CD4-positive, alpha-beta memory T cell (primary cell): ENCODE measurements around the gene TAF4B. TPM values are rescaled to one million over a fixed set of nuclear protein-coding genes. Genes with fewer than 3 reads are reported as not detected.
"Not testable (repeated sequence)": the region's sequence is repeated elsewhere in the genome, so short reads cannot be mapped to it uniquely, and the experiment has no call there.

Experiments used
- CTCF ChIA-PET: fragments of 350-600 bp; sonication (Branson Sonifier 250); formaldehyde crosslinking; loops from one replicate; lab custom pipeline; 2021; ENCODE audit warnings: inconsistent platforms; ENCODE audit not compliant: partially characterized antibody; lab: Charles Lee
- POLR2A ChIA-PET: fragments of 350-600 bp; sonication (Branson Sonifier 250); formaldehyde crosslinking; loops from one replicate; lab custom pipeline; 2021; ENCODE audit not compliant: partially characterized antibody; lab: Charles Lee
- DNase-seq, 5 donors: peaks; one replicate each; pipeline versions ENCODE4 v3.0.0 to v3.0.0-alpha.2; 2020 to 2022; ENCODE audit warnings: mixed read lengths in 1 of 5
- H3K27ac ChIP-seq: one replicate; pipeline ENCODE4 v1.7.0; 2013; ENCODE audit warnings: low read depth, low read length
- H3K27me3 ChIP-seq: 2 replicates; pipeline ENCODE4 v1.7.0; 2013; ENCODE audit warnings: mild to moderate bottlenecking, low read length, moderate library complexity; ENCODE audit not compliant: insufficient read depth
- H3K36me3 ChIP-seq: 2 replicates; pipeline ENCODE4 v1.7.0; 2013; ENCODE audit warnings: mild to moderate bottlenecking, low read length, moderate library complexity; ENCODE audit not compliant: insufficient read depth
- H3K4me1 ChIP-seq: 2 replicates; pipeline ENCODE4 v1.7.0; 2013; ENCODE audit warnings: mild to moderate bottlenecking, low read length, moderate library complexity; ENCODE audit not compliant: insufficient read depth
- H3K4me3 ChIP-seq, 2 donors: one replicate each; pipeline ENCODE4 v1.7.0; 2013; ENCODE audit warnings: low read length in 2 of 2, mild to moderate bottlenecking in 1 of 2
- H3K9me3 ChIP-seq, 2 donors: one replicate each; pipeline ENCODE4 v1.7.0; 2013; ENCODE audit warnings: low read length in 2 of 2, control low read depth in 1 of 2; ENCODE audit not compliant: control insufficient read depth in 1 of 2
- H3K27ac Mint-ChIP-seq, 7 donors: one replicate each; pipeline ENCODE4 v1.8.0; 2020 to 2021; ENCODE audit warnings: mixed read lengths in 7 of 7, mild to moderate bottlenecking in 6 of 7, inconsistent platforms in 3 of 7, moderate library complexity in 3 of 7
- H3K27me3 Mint-ChIP-seq, 2 donors: one replicate each; pipeline ENCODE4 v1.8.0; 2020 to 2021; ENCODE audit warnings: mixed read lengths in 2 of 2
- H3K36me3 Mint-ChIP-seq, 2 donors: one replicate each; pipeline ENCODE4 v1.8.0; 2020 to 2021; ENCODE audit warnings: mixed read lengths in 2 of 2, inconsistent platforms in 1 of 2, mild to moderate bottlenecking in 1 of 2
- H3K4me1 Mint-ChIP-seq, 4 donors: one replicate each; pipeline ENCODE4 v1.8.0; 2020 to 2021; ENCODE audit warnings: mixed read lengths in 4 of 4, mild to moderate bottlenecking in 1 of 4
- H3K4me3 Mint-ChIP-seq, 8 donors: one replicate each; pipeline ENCODE4 v1.8.0; 2020 to 2021; ENCODE audit warnings: mixed read lengths in 8 of 8, mild to moderate bottlenecking in 7 of 8, moderate library complexity in 6 of 8, inconsistent platforms in 3 of 8
- H3K9me3 Mint-ChIP-seq, 8 donors: one replicate each; pipeline ENCODE4 v1.8.0; 2020 to 2021; ENCODE audit warnings: mixed read lengths in 8 of 8, mild to moderate bottlenecking in 5 of 8, inconsistent platforms in 3 of 8, moderate library complexity in 1 of 8
- intact Hi-C: fragments of 100-400 bp; cut with micrococcal nuclease; formaldehyde crosslinking; loops from one replicate; pipeline ENCODE4 v1.15.1; 2023
- polyA plus RNA-seq, 2 donors: library from polyadenylated mRNA; unstranded; fragments of 300-500 nt; fragmentation: Illumina TruSeq; gene quantifications; one replicate each; pipeline ENCODE4 v1.2.3, GENCODE V29; 2021
- total RNA-seq, 2 experiments: library from RNA; stranded (reverse); gene quantifications; one replicate each; pipeline ENCODE4 v1.2.3, GENCODE V29; 2021

Gene TAF4B
- total and polyA plus RNA-seq, 4 experiments from 2014 or later = 4.9 to 8.1 (median 7.0) TPM

GRCh38 chr18:26233208-26233607 is 7.0 kb downstream of the TAF4B start:
- intact Hi-C loops = no loop called here
- ChIA-PET CTCF (no interaction called here), POLR2A (no interaction called here)
- Mint-ChIP-seq H3K27me3 (no peaks in the 10 kb centered on the region), H3K4me3 (no peak overlapping the region), H3K4me1 (peaks cover 14 to 36% (median 20%) of the 10 kb centered on the region in 4 donors), H3K9me3 (peaks cover 0 to 2% (median 0%) of the 10 kb centered on the region in 8 donors), H3K36me3 (peaks cover 0 to 2% of the 10 kb centered on the region in 2 donors), H3K27ac (no peak overlapping the region)
- Histone ChIP-seq H3K27ac (no peak overlapping the region), H3K36me3 (no peaks in the 10 kb centered on the region), H3K4me1 (peaks cover 10% of the 10 kb centered on the region), H3K27me3 (no peaks in the 10 kb centered on the region), H3K4me3 (no peak overlapping the region), H3K9me3 (no peaks in the 10 kb centered on the region)
- DNase-seq = no peak

DNA sequence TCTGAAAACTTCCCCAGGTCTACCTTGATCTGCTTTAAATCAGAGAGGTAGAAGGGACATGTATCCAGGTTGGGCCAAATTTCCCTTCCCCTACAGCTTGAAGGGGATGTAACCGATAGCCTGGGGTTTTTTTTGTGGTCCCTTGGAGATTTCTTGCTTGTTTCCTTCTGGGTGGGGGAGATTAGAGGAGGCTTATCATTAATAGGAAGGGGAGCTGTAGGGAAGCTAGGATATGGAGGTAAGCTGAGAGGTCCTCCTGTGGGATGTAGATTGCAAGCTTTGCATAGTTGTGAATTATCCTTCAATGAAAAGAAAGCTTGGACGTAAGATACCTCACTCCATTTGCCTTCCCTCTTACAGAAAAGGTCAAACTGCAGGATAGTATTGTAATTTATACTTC is 11.1 kb downstream of the TAF4B start:
- Mint-ChIP-seq H3K27ac (peak overlapping the region in 1 of 7 donors; percentile 2), H3K4me1 (peaks cover 6 to 18% (median 9%) of the 10 kb centered on the region in 4 donors), H3K9me3 (peaks cover 2 to 20% (median 8%) of the 10 kb centered on the region in 8 donors)
- H3K27me3 Mint-ChIP-seq, H3K27ac ChIP-seq, H3K36me3 ChIP-seq, H3K27me3 ChIP-seq, intact Hi-C loops, DNase-seq, H3K4me1 ChIP-seq, H3K36me3 Mint-ChIP-seq, H3K4me3 ChIP-seq, H3K9me3 ChIP-seq, CTCF ChIA-PET, H3K4me3 Mint-ChIP-seq: not testable (repeated sequence)
- POLR2A ChIA-PET = interaction anchor here (1.2 kb wide), 1 partner anchor 10 kb away, joined by 3 read pairs; no protein-coding TSS in a partner anchor

DNA sequence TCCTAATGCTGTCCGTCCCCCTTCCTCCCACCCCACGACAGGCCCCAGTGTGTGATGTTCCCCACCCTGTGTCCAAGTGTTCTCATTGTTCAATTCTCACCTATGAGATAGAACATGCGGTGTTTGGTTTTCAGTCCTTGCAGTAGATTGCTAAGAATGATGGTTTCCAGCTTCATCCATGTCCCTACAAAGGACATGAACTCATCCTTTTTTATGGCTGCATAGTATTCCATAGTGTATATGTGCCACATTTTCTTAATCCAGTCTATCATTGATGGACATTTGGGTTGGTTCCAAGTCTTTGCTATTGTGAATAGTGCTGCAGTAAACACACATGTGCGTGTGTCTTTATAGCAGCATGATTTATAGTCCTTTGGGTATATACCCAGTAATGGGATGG is 12.5 kb downstream of the TAF4B start:
- POLR2A ChIA-PET, H3K4me1 ChIP-seq, H3K4me3 Mint-ChIP-seq, H3K36me3 Mint-ChIP-seq, DNase-seq, intact Hi-C loops, CTCF ChIA-PET, H3K27ac Mint-ChIP-seq, H3K27me3 ChIP-seq, H3K4me3 ChIP-seq, H3K4me1 Mint-ChIP-seq, H3K9me3 ChIP-seq, H3K27ac ChIP-seq, H3K27me3 Mint-ChIP-seq, H3K36me3 ChIP-seq: not testable (repeated sequence)
- peaks cover 2 to 31% (median 18%) of the 10 kb centered on the region in 8 donors for H3K9me3 Mint-ChIP-seq

GRCh38 chr18:26242392-26242791 is 16.1 kb downstream of the TAF4B start:
- H3K27ac ChIP-seq, H3K4me3 Mint-ChIP-seq, H3K4me3 ChIP-seq, CTCF ChIA-PET, H3K4me1 ChIP-seq, H3K9me3 ChIP-seq, H3K4me1 Mint-ChIP-seq, H3K36me3 ChIP-seq, H3K27me3 ChIP-seq, H3K27me3 Mint-ChIP-seq, POLR2A ChIA-PET, DNase-seq, intact Hi-C loops, H3K27ac Mint-ChIP-seq: not testable (repeated sequence)
- Mint-ChIP-seq H3K36me3 (peaks cover 4 to 13% of the 10 kb centered on the region in 2 donors), H3K9me3 (peaks cover 2 to 31% (median 18%) of the 10 kb centered on the region in 8 donors)

DNA sequence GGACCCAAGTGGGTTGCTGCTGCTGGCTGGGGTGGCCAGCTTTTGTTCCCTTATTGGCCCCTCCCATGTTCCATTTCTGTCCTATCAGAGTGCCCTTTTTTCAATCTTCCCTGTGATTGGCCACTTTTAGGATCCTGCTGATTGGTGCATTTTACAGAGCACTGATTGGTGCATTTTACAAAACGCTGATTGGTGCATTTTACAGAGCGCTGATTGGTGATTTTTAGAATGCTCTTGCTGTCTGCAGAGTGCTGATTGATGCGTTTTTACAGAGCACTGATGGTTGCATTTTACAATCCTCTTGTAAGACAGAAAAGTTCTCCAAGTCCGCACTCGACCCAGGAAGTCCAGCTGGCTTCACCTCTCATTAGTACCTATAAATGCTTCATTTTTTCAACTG is 19.2 kb downstream of the TAF4B start:
- H3K27me3 Mint-ChIP-seq, H3K36me3 ChIP-seq, H3K27me3 ChIP-seq, H3K4me1 ChIP-seq, H3K27ac Mint-ChIP-seq, CTCF ChIA-PET, H3K4me3 Mint-ChIP-seq, H3K4me1 Mint-ChIP-seq, POLR2A ChIA-PET, H3K4me3 ChIP-seq, intact Hi-C loops, H3K27ac ChIP-seq, DNase-seq, H3K9me3 ChIP-seq: not testable (repeated sequence)
- Mint-ChIP-seq H3K36me3 (peaks cover 4 to 13% of the 10 kb centered on the region in 2 donors), H3K9me3 (peaks cover 0 to 30% (median 17%) of the 10 kb centered on the region in 8 donors)

DNA sequence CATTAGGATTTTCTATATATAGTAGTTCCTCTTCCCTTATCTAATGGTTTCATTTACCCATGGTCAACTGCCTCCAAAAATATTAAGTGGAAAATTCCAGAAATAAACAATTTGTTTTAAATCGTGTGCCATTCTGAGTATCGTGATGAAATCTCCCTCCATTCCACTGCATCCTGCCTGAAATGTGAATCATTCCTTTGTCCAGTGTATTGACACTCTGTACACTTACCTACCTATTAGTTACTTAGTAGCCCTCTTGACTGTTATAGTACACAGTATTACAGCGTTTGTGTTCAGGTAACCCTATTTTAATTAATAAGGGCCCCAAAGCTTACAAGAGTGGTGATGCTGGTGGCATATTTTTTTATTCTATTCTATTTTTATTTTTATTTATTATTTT is 26.2 kb downstream of the TAF4B start:
- no peaks in the 10 kb centered on the region for H3K36me3 ChIP-seq
- Mint-ChIP-seq H3K27me3 (no peaks in the 10 kb centered on the region), H3K4me3 (no peak overlapping the region), H3K9me3 (no peaks in the 10 kb centered on the region), H3K4me1 (peaks cover 4 to 17% (median 12%) of the 10 kb centered on the region in 4 donors), H3K36me3 (no peaks in the 10 kb centered on the region), H3K27ac (no peak overlapping the region)
- no peak overlapping the region for H3K27ac ChIP-seq
- no peaks in the 10 kb centered on the region for H3K27me3 ChIP-seq
- CTCF ChIA-PET = no interaction called here
- H3K4me3 ChIP-seq = no peak overlapping the region
- no peaks in the 10 kb centered on the region for H3K9me3 ChIP-seq
- peaks cover 7% of the 10 kb centered on the region for H3K4me1 ChIP-seq
- POLR2A ChIA-PET = no interaction called here
- no peak for DNase-seq
- intact Hi-C loops = no loop called here

DNA sequence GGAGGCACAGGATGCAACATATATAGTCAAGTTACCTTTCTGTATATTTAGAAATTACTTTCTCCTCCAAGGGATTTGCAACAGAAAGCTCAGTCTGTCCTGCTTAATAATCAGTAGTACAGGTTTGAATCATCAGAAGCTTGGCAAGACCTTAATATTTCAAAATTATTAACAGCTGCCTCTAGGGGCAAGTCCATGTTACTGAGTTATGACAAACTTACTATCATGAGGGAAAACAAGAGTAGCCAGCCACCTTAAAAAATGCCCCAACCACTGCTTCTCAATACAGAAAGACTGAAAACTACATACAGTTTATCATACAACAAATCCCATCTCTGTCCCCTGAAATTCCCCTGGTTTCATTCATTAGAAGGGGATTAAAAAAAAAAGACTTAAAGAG is 28.6 kb downstream of the TAF4B start:
- H3K27me3 ChIP-seq, POLR2A ChIA-PET, H3K9me3 ChIP-seq, H3K36me3 ChIP-seq, H3K4me3 Mint-ChIP-seq, H3K36me3 Mint-ChIP-seq, H3K27ac Mint-ChIP-seq, DNase-seq, H3K27ac ChIP-seq, intact Hi-C loops, H3K9me3 Mint-ChIP-seq, H3K4me3 ChIP-seq, H3K27me3 Mint-ChIP-seq, H3K4me1 ChIP-seq: not testable (repeated sequence)
- CTCF ChIA-PET = interaction anchor here (0.8 kb wide), 1 partner anchor 9 kb away, joined by 3 read pairs; no protein-coding TSS in a partner anchor
- H3K4me1 Mint-ChIP-seq = peaks cover 4 to 17% (median 12%) of the 10 kb centered on the region in 4 donors
